HG02840 (cell line): Measurements from ENCODE around the gene OSBPL3.
A peak's percentile ranks its signal among the peaks of the same experiment; 100 is the strongest.

Source experiments
- ATAC-seq: cut with Tn5 transposase; IDR thresholded peaks from one replicate; pipeline ENCODE4 v1.9.1; 2021; ENCODE audit warnings: mild to moderate bottlenecking, moderate library complexity, moderate number of reproducible peaks; ENCODE audit not compliant: unreplicated experiment, low FRiP score

Gene OSBPL3

GRCh38 chr7:24980534-24981170 is 674 bp upstream of the OSBPL3 start:
- ATAC-seq = peak; percentile 10

- peak; percentile 47 for ATAC-seq
These were observed 512 bp downstream of the OSBPL3 start for GRCh38 chr7:24979470-24979862.

GRCh38 chr7:24978843-24979469 is 1.0 kb downstream of the OSBPL3 start:
- ATAC-seq = peak; percentile 2

GRCh38 chr7:24975644-24976260 is 4.2 kb downstream of the OSBPL3 start:
- ATAC-seq = no peak

- no peak for ATAC-seq
These were observed 4.8 kb downstream of the OSBPL3 start for GRCh38 chr7:24975172-24975571.

GRCh38 chr7:24974026-24974832 is 5.7 kb downstream of the OSBPL3 start:
- no peak for ATAC-seq

DNA sequence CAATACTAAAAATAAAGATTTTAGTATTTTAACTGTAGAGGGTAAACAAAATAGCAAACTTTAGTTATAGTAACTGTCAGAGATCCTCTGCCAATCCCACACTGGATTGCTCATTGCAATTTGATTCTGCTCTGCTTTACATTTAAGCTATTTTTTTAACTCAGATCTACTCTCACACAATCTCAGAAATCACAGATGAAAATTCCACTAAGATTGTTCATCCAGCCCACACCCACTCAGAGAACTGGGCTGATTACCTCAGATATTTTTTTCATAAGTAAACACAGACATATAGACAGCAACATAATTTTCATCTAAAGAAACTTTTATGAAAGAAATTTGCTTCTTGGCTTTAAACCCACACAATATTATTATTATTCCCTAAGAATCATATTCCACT is 7.0 kb downstream of the OSBPL3 start:
- ATAC-seq = no peak

DNA sequence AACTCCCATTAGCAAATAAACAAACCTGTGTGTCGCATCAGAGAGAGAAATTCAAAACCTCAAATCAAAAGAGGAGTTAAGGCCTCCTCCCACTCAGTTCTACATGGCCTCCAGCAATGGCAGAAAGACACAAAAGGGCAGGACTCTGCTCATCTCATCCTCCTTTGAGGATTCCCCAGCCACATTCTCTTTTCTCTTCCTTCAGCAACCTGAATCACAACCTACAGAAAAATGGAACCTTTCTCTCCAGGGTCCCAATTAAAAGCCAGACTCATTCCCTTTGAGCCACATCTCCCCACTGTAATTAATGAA is 7.9 kb downstream of the OSBPL3 start:
- ATAC-seq = no peak

DNA sequence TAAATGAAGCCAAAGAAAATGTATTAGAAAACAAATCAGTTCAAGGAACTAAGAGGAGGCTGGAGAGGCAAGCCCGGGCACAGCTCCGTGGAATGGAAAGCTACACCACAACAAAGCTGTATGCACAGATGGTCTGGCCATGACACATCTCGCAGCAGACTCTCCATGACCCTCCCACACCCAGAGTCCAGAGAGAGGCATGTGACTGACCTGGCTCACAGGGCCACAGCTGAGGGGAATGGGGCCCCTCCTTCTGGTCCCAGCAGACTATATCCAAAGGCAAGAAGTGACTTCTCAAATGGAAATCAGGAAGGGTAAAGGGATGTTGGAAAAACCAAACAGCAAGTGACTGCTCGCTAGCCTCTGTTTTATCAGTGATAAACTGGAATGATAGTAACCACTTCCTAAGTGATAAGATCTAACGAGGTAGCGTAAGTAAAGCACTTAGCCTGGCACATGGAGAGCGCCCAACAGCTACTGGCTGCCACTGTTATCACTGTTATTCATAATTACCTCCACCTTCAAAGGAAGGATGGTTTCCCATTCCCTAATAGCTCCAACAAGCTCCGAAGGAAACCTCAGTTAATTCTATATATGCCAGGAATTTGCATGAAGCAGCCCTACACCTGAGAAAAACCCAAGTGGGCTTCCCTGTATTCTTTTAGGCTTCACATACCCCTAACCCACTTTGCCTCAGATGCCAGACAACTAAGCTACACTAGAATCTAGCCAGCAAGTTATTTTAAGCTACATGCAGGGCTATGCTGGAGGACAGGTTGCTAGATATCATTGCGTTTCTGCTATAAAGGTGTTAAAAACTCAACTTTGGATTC is 8.4 kb downstream of the OSBPL3 start:
- no peak for ATAC-seq

GRCh38 chr7:24970676-24971075 is 9.3 kb downstream of the OSBPL3 start:
- no peak for ATAC-seq

DNA sequence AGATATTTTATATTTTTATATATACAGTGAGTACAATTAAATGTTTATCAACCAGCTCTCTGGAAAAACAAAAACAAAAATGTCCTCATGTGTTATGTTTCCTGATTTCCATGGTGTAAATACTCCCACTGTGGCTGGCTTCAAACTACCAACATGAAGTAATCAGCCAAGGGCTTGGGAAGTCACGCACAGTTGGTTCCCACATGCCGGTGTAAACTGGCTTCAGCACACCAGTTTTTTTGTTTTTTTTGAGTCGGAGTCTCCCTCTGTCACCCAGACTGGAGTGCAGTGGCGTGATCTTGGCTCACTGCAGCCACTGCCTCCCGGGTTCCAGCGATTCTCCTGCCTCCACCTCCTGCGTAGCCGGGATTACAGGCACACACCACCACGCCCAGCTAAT is 11.8 kb downstream of the OSBPL3 start:
- no peak for ATAC-seq

DNA sequence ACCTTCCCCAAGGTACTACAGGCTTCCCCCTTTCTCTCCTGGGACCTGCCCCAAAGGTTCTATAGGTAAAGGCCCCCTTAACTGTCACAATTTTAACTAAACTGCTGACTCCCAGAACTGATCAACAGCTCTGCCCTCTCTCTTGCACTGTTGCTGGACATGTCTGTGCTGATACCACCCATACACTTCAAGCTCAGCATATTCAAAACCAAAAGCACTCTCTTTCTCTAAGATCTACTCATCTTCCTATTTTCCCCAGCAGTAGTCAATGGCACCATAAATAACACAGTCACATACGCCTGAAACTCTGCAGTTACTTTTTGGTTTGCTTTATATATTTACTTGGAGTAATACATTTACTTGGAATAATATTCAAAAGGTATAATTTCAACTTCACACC is 12.3 kb downstream of the OSBPL3 start:
- ATAC-seq = no peak

- ATAC-seq = no peak
These were observed 13.2 kb downstream of the OSBPL3 start for GRCh38 chr7:24966802-24967201.

- ATAC-seq = peak; percentile 83
These were observed 13.9 kb downstream of the OSBPL3 start for GRCh38 chr7:24965831-24966708.

DNA sequence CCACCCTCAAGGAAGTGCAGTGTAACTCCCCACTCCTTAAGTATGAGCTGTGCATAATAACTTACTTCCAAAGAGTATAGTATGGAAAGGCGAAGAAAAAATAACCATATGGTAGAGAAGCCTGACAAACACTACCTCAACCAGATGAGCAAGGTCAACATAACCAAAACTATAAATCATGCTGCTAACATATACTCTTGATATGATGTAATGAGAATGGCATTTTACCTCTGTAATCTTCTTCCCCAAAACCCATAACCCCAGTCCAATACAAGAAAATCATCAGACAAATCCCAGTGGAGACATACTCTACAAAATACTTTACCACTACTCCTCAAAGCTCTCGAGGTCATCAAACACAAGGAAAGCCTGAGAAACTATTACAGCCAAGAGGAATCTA is 15.8 kb downstream of the OSBPL3 start:
- no peak for ATAC-seq

GRCh38 chr7:24963218-24963617 is 16.8 kb downstream of the OSBPL3 start:
- ATAC-seq = no peak

DNA sequence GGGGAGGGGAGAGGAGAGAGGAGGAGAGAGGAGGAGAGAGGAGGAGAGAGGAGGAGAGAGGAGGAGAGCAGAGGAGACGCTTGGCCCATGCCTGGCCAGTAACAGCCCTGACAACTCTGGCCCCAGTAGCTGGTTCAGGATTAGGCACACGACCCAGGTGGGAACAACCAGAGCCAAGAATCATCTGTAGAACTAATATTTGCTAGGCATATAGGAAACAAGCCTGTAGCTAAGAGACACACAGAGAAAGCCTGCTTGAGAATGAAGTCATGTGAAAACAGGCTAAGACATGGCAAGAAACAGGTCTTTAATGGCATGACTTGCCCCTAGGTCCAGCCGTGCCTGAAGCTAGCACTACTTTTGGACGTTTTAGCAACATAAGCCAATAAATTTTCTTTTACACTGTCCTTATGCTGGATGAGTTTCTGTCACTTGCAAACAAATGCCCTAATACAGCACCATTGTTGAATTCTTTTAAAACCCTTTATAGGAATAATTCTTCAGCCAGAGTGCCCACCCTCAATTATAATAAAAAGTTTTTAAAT is 17.5 kb downstream of the OSBPL3 start:
- no peak for ATAC-seq

- no peak for ATAC-seq
These were observed 20.1 kb downstream of the OSBPL3 start for GRCh38 chr7:24959735-24960485.

DNA sequence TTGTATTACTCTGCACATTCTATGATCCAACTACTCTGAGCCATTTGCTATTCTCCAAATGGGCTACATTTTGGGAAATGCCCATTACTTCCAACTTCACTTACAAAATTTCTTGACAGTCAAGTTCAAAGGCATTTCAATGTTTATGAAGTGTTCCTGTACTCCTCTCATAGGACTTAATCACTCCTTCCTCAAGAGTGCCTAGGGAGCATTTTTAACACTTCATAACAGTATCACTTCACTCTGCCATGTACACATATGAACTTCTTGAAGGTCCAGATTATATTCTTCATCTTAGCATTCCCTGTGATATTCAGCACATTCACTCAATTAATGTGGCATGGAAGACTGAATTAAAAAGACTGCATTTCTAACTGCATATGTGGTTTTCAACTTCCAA is 21.6 kb downstream of the OSBPL3 start:
- ATAC-seq = no peak
